HEK293T (cell line): Measurements from ENCODE around the gene KLHL15.
"Not testable (repeated sequence)": the region's sequence is repeated elsewhere in the genome, so short reads cannot be mapped to it uniquely, and the experiment has no call there.

Experiments used
- CTCF ChIA-PET: fragments of 350-600 bp; formaldehyde crosslinking; extraction: SDS; loops from one replicate; lab custom pipeline; 2021; ENCODE audit warnings: antibody characterized with exemption, inconsistent platforms; lab: Yijun Ruan, JAX
- POLR2A ChIA-PET: fragments of 350-600 bp; formaldehyde crosslinking; extraction: SDS; loops from one replicate; lab custom pipeline; 2020; ENCODE audit warnings: antibody characterized with exemption, inconsistent platforms; lab: Yijun Ruan, JAX
- DNase-seq: peaks from one replicate; pipeline ENCODE4 v3.0.0; 2012; ENCODE audit warnings: mixed read lengths; ENCODE audit errors: extremely low spot score
- ARNT ChIP-seq: fragments of 450-650 bp; IDR thresholded peaks from 2 replicates; pipeline ENCODE4 v1.6.1; 2017; ENCODE audit warnings: mild to moderate bottlenecking
- BHLHE40 ChIP-seq: fragments of 450-650 bp; IDR thresholded peaks from 2 replicates; pipeline ENCODE4 v1.6.1; 2016; ENCODE audit warnings: mild to moderate bottlenecking, moderate library complexity, borderline replicate concordance
- CTBP1 ChIP-seq: fragments of 450-650 bp; IDR thresholded peaks from 2 replicates; pipeline ENCODE4 v1.6.1; 2016; ENCODE audit warnings: borderline replicate concordance
- ELF4 ChIP-seq: fragments of 450-650 bp; IDR thresholded peaks from 2 replicates; pipeline ENCODE4 v1.6.1; 2017; ENCODE audit warnings: antibody characterized with exemption
- FOXA1 ChIP-seq: fragments of 450-650 bp; IDR thresholded peaks from 2 replicates; pipeline ENCODE4 v1.6.1; 2016; ENCODE audit warnings: mild to moderate bottlenecking
- FOXK2 ChIP-seq: fragments of 450-650 bp; IDR thresholded peaks from 2 replicates; pipeline ENCODE4 v1.6.1; 2016; ENCODE audit warnings: mild to moderate bottlenecking
- FOXM1 ChIP-seq: fragments of 450-650 bp; IDR thresholded peaks from 2 replicates; pipeline ENCODE4 v1.6.1; 2017; ENCODE audit warnings: mild to moderate bottlenecking, borderline replicate concordance
- HDGF ChIP-seq: fragments of 450-650 bp; IDR thresholded peaks from 2 replicates; pipeline ENCODE4 v1.6.1; 2017; ENCODE audit warnings: antibody characterized with exemption, borderline replicate concordance
- L3MBTL2 ChIP-seq: fragments of 450-650 bp; conservative IDR thresholded peaks from 2 replicates; pipeline ENCODE4 v1.6.1; 2016; ENCODE audit warnings: mild to moderate bottlenecking
- LEF1 ChIP-seq: fragments of 450-650 bp; IDR thresholded peaks from 2 replicates; pipeline ENCODE4 v1.6.1; 2017; ENCODE audit warnings: mild to moderate bottlenecking, borderline replicate concordance
- NFRKB ChIP-seq: fragments of 450-650 bp; IDR thresholded peaks from 2 replicates; pipeline ENCODE4 v1.6.1; 2016; ENCODE audit warnings: mild to moderate bottlenecking, moderate library complexity
- SP1 ChIP-seq: fragments of 450-650 bp; IDR thresholded peaks from 2 replicates; pipeline ENCODE4 v1.6.1; 2017
- SUZ12 ChIP-seq: fragments of 450-650 bp; IDR thresholded peaks from 2 replicates; pipeline ENCODE4 v1.6.1; 2016; ENCODE audit warnings: mild to moderate bottlenecking
- TARDBP ChIP-seq: fragments of 450-650 bp; IDR thresholded peaks from 2 replicates; pipeline ENCODE4 v1.6.1; 2016
- ZNF384 ChIP-seq: fragments of 450-650 bp; IDR thresholded peaks from 2 replicates; pipeline ENCODE4 v1.6.1; 2016
- TF ChIP-seq, protein P1 (sequence below): fragments of 450-650 bp; IDR thresholded peaks from 2 replicates; pipeline ENCODE4 v1.6.1; 2016

The KLHL15 gene

DNA sequence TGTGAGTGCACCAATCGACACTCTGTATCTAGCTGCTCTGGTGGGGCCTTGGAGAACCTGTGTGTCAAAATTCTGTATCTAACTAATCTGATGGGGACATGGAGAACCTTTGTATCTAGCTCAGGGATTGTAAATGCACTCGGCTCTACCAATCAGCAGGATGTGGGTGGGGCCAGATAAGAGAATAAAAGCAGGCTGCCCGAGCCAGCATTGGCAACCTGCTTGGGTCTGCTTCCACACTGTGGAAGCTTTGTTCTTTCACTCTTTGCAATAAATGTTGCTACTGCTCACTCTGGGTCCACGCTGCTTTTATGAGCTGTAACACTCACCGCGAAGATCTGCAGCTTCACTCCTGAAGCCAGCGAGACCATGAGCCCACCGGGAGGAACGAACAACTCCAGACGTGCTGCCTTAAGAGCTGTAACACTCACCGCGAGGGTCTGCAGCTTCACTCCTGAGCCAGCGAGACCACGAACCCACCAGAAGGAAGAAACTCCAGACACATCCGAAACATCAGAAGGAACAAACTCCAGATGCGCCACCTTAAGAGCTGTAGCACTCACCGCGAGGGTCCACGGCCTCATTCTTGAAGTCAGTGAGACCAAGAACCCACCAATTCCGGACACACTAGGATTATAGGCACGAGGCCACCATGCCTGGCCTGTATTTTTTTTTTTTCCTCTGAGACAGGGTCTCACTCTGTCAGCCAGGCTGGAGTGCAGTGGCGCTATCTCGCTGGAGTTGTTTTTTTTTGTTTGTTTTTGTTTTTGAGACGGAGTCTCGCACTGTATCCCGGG, 23.7 kb upstream of the KLHL15 start:
- CTCF ChIA-PET, DNase-seq: not testable (repeated sequence)
- POLR2A ChIA-PET: interaction anchor here (0.8 to 1.6 kb wide), 3 partner anchors 14 to 25 kb away, joined by 3 to 5 read pairs (median 3); partner anchors contain the start of gene KLHL15
- peak; percentile 49 for TF ChIP-seq ZNF384

GRCh38 chrX:24049643-24050042, 22.7 kb upstream of the KLHL15 start:
- POLR2A ChIA-PET: interaction anchor here (0.7 to 1.6 kb wide), 3 partner anchors 13 to 24 kb away, joined by 3 to 5 read pairs (median 3); no protein-coding TSS in a partner anchor
- CTCF ChIA-PET, DNase-seq: not testable (repeated sequence)

- DNase-seq, POLR2A ChIA-PET, CTCF ChIA-PET: not testable (repeated sequence)
Observed at GRCh38 chrX:24046060-24046459, 19.1 kb upstream of the KLHL15 start.

DNA sequence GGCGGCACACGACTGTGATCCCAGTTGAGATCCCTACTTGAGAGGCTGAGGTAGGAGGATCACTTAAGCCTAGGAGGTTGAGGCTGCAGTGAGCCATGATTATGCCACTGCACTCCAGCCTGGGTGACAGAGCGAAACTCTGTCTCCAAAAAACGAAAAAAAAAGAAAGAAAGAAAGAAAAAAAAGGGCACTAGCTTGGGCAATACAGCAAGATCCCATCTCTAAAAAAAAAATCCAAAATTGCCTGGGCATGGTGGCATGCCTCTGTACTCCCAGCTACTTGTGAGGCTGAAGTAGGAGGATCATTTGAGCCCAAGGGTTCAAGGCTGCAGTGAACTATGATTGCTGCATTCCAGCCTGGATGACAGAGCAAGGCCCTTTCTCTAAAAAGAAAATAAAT, 10.7 kb upstream of the KLHL15 start:
- ChIA-PET CTCF (no interaction called here), POLR2A (interaction anchor here (0.9 to 1.0 kb wide), 2 partner anchors 11 to 12 kb away, joined by 3 read pairs; partner anchors contain the start of gene KLHL15)
- no peak for DNase-seq
- TF ChIP-seq L3MBTL2 (no peak), SP1 (no peak), FOXM1 (no peak), SUZ12 (no peak), ARNT (no peak)

DNA sequence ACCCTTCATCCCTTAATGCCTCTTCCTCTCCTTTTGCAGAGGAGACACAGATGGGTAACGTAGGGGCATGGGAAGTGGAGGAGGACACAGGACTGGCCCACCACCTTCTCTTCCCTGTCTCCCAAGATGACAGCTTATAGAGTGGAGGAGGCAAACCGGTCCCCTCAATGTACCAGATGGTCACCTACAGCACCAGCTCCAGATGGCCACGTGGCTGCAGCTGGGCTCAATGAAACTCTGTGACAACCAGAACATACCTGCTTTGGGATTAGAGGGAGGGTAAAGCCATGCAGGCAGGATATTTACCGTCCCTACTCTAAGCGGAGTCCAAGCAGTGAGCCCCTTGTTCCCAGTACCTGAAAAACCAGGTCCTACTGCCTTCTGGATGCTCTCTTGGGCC, 7.5 kb upstream of the KLHL15 start:
- DNase-seq: no peak
- TF ChIP-seq SUZ12 (no peak), ARNT (no peak), HDGF (no peak), BHLHE40 (no peak), CTBP1 (no peak), FOXK2 (no peak), FOXM1 (no peak), SP1 (no peak), ZNF384 (no peak)
- TF ChIP-seq, protein P1, sequence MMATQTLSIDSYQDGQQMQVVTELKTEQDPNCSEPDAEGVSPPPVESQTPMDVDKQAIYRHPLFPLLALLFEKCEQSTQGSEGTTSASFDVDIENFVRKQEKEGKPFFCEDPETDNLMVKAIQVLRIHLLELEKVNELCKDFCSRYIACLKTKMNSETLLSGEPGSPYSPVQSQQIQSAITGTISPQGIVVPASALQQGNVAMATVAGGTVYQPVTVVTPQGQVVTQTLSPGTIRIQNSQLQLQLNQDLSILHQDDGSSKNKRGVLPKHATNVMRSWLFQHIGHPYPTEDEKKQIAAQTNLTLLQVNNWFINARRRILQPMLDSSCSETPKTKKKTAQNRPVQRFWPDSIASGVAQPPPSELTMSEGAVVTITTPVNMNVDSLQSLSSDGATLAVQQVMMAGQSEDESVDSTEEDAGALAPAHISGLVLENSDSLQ: no peak
- CTCF ChIA-PET: interaction anchor here (0.6 kb wide), 1 partner anchor 41 kb away, joined by 3 read pairs; no protein-coding TSS in a partner anchor
- POLR2A ChIA-PET: interaction anchor here (1.3 to 1.9 kb wide), 3 partner anchors 9 to 20 kb away, joined by 3 to 8 read pairs (median 7); no protein-coding TSS in a partner anchor

DNA sequence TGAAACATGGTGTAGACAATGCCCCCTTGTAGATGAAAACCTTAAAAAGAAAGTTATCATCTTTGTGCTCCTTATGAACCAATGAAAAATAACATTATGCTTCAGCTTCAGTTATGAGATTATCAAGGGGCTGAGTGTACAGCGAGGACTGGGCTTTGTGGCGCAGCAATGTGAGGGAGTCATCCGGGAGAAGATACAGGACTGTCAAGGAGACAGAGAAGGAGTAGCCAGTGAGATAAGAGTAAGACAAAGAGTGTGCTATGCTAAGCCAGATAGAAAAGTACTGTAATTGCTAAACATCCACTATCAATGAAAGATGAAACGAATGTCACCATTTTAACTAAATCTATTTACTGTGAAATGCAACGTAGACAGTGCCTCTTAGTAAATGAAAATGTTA, 3.6 kb upstream of the KLHL15 start:
- no peak for TF ChIP-seq LEF1
- TF ChIP-seq ARNT: no peak
- no peak for TF ChIP-seq SP1
- no peak for TF ChIP-seq L3MBTL2
- TF ChIP-seq CTBP1: no peak
- no peak for TF ChIP-seq FOXM1
- TF ChIP-seq BHLHE40: no peak
- TF ChIP-seq TARDBP: no peak
- no peak for TF ChIP-seq NFRKB
- TF ChIP-seq HDGF: no peak
- TF ChIP-seq SUZ12: no peak
- no peak for TF ChIP-seq ELF4
- TF ChIP-seq ZNF384: no peak
- no peak for TF ChIP-seq FOXK2
- TF ChIP-seq, protein P1: no peak
- TF ChIP-seq FOXA1: no peak
- ChIA-PET POLR2A (interaction anchor here (2.8 kb wide), 1 partner anchor 24 kb away, joined by 10 read pairs; the partner anchor contains the start of gene EIF2S3), CTCF (interaction anchor here (0.6 kb wide), 1 partner anchor 122 kb away, joined by 6 read pairs; no protein-coding TSS in a partner anchor)
- no peak for DNase-seq

DNA sequence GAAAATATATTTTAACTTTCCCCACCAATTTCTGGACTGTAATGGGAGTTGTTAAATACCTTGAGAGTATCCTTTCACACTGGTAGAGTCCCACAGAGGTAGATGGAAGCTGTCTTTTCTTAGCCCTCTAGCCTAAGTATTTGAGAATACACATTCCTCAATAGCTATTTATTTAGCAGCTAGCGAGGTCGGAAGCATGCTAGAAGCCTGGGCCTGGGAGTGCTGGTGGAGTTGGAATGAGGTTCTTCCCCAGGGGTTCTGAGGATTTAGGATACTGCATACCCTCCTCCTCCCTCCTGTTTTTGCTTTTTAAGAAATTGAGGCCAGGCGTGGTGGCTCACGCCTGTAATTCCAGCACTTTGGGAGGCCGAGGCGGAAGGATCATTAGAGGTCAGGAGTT, 999 bp upstream of the KLHL15 start:
- ChIA-PET CTCF (no interaction called here), POLR2A (interaction anchor here (3.5 kb wide), 1 partner anchor 26 kb away, joined by 30 read pairs; the partner anchor contains the start of gene EIF2S3)
- DNase-seq: no peak
- TF ChIP-seq BHLHE40 (no peak), TARDBP (no peak), L3MBTL2 (no peak), ZNF384 (no peak), HDGF (no peak), LEF1 (no peak), CTBP1 (no peak), ELF4 (no peak), SP1 (no peak), SUZ12 (no peak), FOXA1 (no peak), FOXK2 (no peak), NFRKB (no peak), FOXM1 (no peak), ARNT (no peak)
- TF ChIP-seq, protein P1: no peak
